ENCODE results near the gene ABITRAM.
A peak's percentile ranks its signal among the peaks of the same experiment; 100 is the strongest.

DNA sequence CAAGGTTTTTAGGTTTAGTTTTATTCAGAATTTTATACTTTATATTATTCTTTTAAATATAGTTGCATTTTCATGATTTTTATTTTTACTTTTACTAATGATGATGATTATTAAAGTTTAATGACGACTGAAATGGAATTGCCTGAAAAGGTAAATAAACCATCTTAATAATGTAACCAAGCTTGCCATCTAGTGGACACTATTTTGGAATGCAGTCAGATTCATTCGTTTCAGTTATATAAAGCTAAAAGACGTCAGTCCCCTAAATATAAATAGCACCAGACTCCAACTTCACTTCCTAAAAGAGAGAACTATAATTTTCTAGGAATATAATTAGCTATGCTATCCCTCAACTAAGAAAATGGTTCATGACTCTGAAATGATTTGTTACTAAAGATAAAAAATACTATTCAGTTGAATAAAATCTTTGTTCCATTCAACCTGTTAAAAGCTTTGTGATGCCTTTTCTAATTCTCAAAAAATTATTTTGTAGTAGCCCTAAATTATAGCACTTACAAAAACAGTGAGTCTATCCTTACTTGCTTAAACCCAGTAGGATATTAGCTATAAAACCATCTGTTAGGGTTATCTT, 19.9 kb downstream of the ABITRAM start:
- TF ChIP-seq EZH2 (IDR thresholded peaks at IDR 0.05) (no peak), CEBPB (IDR thresholded peaks at IDR 0.05; ENCODE audit: low read depth) (no peak), SIN3A (IDR thresholded peaks at IDR 0.05; ENCODE audit: low read depth) (no peak), SP1 (IDR thresholded peaks at IDR 0.05; ENCODE audit: low read depth) (no peak), CBX3 (IDR thresholded peaks at IDR 0.05; ENCODE audit: low read depth) (no peak), POLR2A (IDR thresholded peaks at IDR 0.05; ENCODE audit: borderline replicate concordance, extremely low read depth, insufficient read depth, insufficient read length) (no peak), POLR2AphosphoS5 (IDR thresholded peaks at IDR 0.05; ENCODE audit: low read depth, low read length) (no peak), ZNF274 (IDR thresholded peaks at IDR 0.05; ENCODE audit: low read depth, low read length) (no peak), YY1 (IDR thresholded peaks at IDR 0.05; ENCODE audit: extremely low read depth, insufficient replicate concordance, low read depth, low read length) (no peak), ELF1 (IDR thresholded peaks at IDR 0.05; ENCODE audit: borderline replicate concordance, low read depth) (no peak)
- TF ChIP-seq, protein P1, sequence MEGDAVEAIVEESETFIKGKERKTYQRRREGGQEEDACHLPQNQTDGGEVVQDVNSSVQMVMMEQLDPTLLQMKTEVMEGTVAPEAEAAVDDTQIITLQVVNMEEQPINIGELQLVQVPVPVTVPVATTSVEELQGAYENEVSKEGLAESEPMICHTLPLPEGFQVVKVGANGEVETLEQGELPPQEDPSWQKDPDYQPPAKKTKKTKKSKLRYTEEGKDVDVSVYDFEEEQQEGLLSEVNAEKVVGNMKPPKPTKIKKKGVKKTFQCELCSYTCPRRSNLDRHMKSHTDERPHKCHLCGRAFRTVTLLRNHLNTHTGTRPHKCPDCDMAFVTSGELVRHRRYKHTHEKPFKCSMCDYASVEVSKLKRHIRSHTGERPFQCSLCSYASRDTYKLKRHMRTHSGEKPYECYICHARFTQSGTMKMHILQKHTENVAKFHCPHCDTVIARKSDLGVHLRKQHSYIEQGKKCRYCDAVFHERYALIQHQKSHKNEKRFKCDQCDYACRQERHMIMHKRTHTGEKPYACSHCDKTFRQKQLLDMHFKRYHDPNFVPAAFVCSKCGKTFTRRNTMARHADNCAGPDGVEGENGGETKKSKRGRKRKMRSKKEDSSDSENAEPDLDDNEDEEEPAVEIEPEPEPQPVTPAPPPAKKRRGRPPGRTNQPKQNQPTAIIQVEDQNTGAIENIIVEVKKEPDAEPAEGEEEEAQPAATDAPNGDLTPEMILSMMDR (IDR thresholded peaks at IDR 0.05 in 2 of 3, conservative IDR thresholded peaks at IDR 0.05 in 1 of 3; ENCODE audit: borderline replicate concordance in 1 of 3, insufficient read depth in 1 of 3, low read depth in 2 of 3, low read length in 2 of 3) = peak; percentile 33 to 62 (median 58); a peak in 5 of 6 replicates
- TF ChIP-seq, protein P2, sequence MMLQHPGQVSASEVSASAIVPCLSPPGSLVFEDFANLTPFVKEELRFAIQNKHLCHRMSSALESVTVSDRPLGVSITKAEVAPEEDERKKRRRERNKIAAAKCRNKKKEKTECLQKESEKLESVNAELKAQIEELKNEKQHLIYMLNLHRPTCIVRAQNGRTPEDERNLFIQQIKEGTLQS (IDR thresholded peaks at IDR 0.05) = no peak
- TF ChIP-seq, protein P3, sequence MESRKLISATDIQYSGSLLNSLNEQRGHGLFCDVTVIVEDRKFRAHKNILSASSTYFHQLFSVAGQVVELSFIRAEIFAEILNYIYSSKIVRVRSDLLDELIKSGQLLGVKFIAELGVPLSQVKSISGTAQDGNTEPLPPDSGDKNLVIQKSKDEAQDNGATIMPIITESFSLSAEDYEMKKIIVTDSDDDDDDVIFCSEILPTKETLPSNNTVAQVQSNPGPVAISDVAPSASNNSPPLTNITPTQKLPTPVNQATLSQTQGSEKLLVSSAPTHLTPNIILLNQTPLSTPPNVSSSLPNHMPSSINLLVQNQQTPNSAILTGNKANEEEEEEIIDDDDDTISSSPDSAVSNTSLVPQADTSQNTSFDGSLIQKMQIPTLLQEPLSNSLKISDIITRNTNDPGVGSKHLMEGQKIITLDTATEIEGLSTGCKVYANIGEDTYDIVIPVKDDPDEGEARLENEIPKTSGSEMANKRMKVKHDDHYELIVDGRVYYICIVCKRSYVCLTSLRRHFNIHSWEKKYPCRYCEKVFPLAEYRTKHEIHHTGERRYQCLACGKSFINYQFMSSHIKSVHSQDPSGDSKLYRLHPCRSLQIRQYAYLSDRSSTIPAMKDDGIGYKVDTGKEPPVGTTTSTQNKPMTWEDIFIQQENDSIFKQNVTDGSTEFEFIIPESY (IDR thresholded peaks at IDR 0.05; ENCODE audit: extremely low read depth, insufficient replicate concordance, low read length) = no peak

All from HCT116 (cell line).